Activated gamma-delta T cell treated with anti-CD3 and anti-CD28 coated beads, Interleukin-2, amount 50 U/mL, for 16 hours (primary cell): ENCODE measurements around the gene BCO2.
"Not testable (repeated sequence)": the region's sequence is repeated elsewhere in the genome, so short reads cannot be mapped to it uniquely, and the experiment has no call there.

Experiments used
- DNase-seq: peaks from one replicate; pipeline ENCODE4 v3.0.0-alpha.2; 2020; ENCODE audit warnings: low read depth

The BCO2 gene

DNA sequence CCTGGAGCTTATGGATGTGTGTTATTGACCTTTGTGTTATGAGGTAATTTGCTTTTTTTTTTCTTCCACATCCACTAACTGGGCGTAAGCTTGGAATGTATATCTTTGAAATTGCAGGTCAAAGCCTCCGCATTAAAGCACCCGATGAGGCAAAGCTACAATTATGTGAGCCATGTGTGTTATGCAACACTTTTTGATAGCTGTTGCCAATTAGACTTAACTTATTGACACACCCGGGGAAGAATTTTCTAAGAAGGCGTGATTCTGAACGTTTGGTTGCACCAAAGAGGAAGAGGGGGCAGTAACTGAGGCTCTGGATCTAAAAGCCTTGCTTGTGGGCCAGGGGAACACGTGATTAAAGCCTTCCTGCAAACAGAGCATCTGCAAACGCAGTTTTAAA is 8.8 kb upstream of the BCO2 start:
- no peak for DNase-seq

DNA sequence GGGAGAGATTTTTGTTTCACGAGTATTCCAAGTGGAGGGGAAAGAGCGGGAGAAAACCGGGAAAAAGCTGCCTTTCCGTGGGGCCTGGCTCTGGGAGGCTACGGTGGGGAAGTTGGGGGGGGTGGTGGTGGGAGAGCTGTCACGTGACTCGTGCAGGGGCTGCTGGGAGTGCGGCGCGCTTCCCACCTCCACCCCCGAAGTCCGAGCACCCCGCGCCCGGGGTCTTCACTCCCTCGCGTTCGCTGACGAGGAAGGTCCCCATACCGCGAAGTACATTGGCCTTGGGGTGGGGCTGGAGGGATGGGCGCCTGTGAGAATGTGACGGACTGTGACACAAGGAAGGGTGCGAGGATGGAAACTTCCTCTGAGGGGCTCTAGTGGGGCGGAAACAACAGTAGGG is 8.2 kb upstream of the BCO2 start, which contains the start of gene TEX12:
Gene TEX12, plus strand, starts transcription at position 228 of the 400 bp plus-strand sequence. CDS start 1,897 bp downstream, outside the sequence.
- no peak for DNase-seq

DNA sequence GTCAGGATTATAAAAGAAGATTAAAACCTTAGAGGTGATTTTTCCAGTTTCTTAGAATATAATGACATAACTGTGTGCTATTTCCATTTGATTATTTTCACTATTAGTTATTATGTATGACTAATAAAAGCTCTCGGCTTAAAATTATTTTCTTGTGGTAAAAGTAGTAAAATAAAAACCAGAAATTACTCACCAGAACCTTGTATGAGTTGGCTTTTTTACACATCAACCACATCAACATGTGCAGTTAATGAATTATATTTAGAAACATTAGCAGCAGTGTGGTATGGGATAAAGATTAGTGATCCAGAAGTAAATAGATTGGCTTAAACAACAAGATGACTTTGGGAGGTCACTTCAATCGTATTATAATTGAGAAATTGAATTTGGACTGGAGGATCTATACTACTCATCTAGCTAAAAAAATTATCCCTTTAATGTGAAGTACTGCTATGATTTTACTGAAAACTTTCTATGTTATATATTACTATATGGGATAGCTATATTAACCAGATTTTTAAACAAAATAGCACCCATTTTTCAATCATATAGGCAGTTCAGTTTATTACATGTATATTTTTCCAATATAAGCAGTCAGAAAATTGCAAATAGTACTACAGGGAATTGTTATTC is 2.8 kb upstream of the BCO2 start:
- DNase-seq = no peak

DNA sequence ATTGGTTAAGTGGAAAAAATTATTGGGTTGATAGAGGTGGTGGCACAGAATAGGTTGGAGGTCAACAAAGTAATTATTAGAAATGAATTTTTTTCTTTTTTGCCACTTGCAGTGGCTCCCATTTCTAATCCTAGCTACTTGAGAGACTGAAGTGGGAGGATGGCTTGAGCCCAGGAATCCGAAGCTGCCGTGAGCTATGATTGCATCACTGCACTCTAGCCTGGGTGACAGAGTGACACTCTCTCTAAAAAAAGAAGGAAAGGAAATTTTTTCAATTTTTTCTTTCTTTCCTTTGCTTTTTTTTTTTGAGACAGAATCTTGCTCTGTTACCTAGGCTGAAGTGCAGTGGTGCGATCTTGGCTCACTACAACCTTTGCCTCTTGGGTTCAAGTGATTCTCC is 2.2 kb upstream of the BCO2 start:
- no peak for DNase-seq

DNA sequence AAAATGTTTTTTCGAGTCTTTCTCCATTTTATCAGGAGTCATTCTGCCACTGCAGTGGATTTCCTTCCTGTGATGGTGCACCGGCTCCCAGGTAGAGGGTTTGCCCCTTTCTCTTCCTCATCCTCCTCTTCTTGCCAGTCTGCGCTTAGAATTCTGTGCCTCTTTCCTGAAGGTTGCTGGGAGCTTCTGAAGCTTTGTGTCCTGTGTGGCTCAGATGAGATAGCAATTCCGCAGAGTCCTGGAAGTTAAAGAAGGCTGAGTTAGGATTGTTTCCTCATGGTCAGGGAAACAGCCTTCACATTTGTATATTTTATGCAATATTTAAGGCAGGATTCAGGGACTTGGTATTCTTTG is 264 bp downstream of the BCO2 start:
- no peak for DNase-seq

DNA sequence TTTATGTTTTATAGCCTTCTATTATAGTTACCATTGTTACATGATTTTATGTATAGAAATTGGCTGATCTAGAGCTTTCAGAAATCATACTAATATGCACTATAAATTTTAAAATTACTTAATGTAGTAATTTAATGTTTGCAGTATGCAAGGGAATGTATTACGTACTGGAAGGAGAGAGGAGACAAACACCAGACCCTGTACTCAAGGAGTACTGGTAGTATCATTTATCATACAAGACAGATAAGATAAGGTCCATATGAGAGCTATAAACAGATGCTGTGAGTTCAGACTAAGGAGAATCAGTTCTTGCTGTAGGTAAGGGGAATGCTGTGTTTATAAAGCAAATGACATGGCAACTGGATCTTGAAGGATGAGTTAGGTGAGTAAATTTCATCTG is 765 bp downstream of the BCO2 start:
- no peak for DNase-seq

DNA sequence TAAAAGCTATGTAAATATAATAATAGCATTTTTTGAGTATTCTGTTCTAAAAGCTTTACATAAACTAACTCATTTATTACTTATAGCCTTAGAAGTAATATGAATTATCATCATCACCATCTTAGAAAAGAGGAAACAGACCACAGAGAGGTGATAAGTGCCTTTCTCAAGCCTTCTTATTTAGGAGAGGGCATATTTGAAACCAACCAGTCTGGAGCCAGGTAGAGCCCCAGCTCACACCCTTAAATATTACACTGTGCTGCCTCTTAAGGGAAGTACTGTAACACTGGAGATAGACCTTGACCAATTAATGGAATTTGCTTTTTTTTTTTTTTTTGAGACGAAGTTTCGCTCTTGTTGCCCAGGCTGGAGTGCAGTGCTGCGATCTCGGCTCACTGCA is 2.3 kb downstream of the BCO2 start:
- DNase-seq = no peak

DNA sequence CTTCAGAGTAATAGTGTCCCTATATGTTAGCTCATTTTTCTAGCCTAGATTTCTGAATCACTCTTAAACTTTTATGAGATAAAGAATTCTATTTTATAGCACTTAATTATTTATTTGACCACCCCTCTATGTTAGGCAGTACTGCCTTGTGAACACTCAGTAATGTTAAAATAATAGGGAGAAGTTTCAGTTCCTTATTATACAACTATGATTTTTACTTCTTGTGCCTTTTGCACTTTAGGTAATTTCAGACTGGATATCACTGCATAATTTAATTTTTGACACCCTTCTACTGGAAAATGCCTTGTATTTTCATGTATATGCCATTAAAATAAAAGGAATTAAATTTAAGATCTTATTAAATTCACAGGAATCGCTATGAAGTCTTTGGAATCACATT is 3.1 kb downstream of the BCO2 start:
- no peak for DNase-seq

DNA sequence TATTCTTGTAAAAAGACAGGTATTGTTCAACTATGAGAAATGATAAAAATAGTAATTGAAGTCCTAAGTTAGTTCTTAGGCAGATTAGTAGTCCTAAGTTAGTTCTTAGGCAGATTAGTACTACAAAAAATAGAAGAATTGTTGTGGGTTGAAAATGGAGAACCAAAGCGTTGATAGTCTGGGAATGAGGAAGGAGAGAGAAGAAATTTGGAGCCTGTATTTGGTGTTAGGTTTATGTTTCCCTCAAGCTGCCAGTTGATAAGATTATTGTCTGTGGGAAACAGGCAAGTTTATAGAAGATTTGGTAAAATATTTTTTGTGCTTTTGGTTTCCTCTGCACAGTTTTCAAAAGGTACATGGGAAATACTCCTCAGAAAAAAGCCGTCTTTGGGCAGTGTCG is 3.6 kb downstream of the BCO2 start:
- DNase-seq = no peak

DNA sequence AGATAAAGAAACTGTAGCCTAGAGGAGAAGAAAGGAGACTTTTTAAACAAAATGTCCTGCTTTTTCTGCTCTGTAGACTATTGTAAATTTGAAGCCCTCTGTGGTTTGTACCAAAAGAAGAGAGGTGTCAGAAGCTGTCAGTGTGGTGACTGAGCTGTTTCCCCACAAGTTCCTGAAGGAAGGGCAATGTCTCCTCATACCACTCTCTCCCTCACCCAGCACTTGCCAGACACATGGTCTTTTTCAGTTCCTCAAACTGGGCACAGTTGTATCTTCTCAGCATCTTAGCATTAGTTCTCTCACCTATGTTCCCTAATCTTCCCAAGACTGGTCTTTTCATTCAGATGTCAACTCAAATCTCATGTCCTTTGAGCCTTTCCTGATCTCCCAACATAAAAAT is 4.3 kb downstream of the BCO2 start:
- no peak for DNase-seq

DNA sequence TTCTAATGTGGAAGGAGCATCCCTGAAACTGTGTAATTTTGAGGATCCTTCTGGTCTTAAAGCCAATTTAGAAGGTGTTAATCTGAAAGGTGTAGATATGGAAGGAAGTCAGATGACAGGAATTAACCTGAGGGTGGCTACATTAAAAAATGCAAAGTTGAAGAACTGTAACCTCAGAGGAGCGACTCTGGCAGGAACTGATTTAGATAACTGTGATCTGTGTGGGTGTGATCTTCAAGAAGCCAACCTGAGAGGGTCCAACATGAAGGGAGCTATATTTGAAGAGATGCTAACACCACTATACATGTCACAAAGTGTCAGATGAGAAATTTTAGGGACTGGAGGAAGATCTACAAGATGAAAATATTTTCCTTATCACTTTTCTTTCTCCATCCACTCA is 7.6 kb downstream of the BCO2 start:
- DNase-seq = no peak

DNA sequence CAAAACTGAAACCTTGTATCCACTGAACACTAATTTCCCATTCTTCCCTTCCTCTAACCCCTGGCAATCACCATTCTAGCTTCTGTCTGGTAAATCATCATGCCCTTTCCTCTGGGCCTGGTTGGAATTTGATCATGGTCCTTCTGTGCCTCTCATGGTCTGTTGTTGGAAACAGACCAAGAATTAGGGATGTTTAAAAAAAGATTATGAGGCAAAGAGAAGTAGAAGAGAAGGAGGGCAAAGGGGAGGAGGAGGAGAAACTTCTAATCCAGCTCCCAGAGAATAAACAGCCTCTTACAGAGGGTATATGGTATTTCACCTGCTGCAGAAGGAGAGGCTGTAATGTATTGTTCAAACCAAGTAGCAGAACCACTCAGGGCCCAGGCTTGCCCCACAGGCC is 10.6 kb downstream of the BCO2 start:
- DNase-seq = no peak

DNA sequence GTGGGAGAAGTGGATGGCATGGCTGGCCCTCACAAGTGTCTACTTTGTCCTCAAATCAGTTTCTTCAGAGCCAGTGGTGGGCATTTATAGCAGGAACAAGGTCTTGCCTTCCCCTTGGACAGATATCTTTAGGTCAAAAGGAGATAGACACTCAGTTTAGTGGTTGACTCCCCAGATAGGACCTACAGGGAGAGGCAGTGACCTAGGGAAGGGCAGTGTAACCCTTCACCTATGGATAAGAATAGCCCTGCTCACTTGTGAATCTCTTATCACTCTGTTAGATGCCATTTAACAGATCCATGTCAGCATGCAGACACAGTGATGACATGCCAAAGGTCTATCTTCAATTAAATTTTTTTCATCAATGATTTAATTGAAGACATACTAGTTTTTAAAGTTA is 11.0 kb downstream of the BCO2 start:
- DNase-seq = no peak

DNA sequence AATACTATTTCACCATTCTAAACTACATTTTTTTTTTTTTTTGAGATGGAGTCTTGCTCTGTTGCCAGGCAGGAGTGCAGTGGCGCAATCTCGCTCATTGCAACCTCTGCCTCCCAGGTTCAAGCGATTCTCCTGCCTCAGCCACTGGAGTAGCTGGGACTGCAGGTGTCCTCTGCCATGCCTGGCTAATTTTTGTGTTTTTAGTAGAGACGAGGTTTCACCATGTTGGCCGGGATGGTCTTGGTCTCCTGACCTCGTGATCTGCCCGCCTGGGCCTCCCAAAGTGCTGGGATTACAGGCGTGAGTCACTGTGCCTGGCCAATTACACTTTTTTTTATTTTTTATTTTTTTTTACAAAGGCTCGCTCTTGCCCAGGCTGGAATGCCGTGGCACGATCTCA is 19.8 kb downstream of the BCO2 start:
- DNase-seq = not testable (repeated sequence)

DNA sequence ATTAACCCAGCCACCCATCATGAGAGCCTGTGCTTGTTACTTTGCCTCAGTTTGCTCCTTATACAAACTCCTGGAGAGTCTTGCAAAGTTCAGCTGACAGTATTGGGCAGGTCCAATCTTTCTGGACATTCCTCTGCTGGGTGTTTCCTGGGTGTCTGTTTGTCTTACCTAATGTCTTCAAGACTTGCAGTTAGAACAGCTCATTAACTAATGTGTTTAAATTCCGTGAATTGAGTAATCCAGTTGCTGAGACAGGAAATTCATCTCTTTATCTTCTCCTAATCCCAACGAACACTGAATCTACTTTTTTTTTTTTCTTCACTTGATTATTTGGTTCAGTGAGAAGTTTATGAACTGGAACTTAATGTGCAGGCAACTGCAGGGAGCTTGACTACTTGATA is 20.6 kb downstream of the BCO2 start:
- DNase-seq = no peak

DNA sequence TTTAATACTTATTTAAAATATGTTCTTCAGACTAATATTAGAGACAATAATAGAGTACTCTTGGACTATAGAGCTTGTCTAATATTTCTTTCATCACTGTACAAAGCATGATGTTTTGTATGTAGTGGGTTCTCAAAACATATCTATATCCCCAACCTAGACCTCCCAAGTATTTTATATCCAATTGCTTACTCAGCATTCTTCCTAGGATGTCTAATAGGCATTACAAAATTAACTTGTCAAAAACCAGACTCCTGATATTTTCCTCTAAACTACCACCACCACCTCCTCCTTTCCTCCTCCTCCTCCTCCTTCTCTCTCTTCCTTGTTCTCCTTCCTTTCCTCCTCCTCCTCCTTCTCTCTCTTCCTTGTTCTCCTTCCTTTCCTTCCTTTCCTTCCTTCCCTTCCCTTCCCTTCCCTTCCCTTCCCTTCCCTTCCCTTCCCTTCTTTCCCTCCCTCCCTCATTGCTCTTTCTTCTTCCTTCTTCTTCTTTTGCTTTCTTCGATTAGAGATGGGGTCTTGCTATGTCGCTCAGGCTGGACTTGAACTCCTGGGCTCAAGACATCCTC is 21.3 kb downstream of the BCO2 start:
- DNase-seq = no peak

DNA sequence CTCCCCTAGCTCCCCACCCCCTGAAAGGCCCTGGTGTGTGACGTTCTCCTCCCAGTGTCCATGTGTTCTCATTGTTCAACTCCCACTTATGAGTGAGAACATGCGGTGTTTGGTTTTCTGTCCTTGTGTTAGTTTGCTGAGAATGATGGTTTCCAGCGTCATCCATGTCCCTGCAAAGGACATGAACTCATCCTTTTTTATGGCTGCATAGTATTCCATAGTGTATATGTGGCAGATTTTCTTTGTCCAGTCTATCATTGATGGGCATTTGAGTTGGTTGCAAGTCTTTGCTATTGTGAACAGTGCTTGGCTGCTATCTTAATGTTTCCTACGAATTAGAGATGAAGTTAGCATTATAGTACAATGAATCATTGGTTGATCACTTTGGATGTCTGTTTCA is 23.8 kb downstream of the BCO2 start:
- not testable (repeated sequence) for DNase-seq

DNA sequence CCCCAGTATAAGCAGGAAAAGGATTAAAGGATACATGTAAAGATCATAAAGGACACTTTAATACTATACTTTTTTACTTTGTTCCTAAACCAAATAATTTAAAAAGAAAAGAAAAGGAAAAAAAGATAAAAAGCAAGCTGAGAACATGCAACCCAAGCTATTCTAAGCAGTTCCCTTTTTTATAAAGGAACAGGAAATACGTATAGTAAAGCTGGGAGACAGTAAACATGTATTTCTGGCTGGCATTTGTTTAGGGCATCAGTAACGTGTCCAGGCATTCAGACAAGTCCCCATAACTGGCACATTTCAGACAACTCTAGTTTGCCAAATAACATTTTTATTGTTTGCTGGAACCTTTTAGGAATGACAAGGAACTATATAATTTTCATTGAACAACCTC is 24.9 kb downstream of the BCO2 start:
- no peak for DNase-seq

DNA sequence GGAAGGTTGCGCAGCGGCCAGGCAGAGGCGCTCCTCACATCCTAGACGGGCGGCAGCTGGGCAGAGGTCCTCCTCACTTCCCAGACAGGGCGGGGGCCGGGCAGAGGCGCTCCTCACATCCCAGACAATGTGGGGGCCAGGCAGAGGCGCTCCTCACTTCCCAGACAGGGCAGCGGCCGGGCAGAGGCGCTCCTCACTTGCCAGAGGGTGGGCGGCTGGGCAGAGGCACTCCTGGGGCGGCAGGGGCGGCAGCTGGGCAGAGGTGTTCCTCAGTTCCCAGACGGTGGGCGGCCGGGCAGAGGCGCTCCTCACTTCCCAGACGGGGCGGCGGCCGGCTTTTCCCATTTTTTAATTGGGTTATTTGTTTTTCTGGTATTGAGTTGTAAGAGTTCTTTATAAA is 30.8 kb downstream of the BCO2 start:
- DNase-seq = no peak

DNA sequence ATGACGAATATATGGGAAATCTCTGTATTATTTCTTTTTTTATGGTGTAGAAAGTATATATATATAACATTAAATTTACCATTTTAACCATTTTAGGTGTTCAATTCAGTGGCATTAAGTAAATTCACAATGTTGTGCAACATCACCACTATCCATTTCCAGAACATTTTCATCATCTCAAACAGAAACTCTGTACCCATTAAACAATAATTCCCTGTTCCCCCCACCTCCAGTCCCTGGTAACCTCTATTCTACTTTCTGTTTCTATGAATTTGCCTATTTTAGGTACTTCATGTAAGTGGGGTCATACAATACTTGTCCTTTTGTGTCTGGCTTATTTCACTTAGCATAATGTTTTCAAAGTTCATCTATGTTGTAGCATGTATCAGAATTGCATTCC is 35.6 kb downstream of the BCO2 start:
- DNase-seq = no peak

DNA sequence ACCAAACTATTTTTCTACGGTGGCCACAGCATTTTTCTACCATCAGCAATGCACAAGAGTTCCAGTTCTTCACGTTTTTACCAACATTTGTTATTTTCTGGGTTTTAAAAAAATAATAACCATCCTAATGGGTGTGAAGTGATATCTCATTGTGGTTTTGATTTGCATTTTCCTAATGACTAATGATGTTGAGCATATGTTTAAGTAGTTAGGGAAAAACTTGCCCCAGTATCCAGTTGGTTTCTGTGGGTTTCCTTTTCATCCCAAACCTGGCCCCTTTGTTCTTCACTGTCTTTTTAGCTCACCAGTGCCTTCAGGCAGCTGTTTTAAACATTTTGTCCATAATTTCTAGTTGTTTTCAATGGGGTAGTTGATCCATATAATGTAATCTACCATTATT is 36.2 kb downstream of the BCO2 start:
- DNase-seq = no peak

DNA sequence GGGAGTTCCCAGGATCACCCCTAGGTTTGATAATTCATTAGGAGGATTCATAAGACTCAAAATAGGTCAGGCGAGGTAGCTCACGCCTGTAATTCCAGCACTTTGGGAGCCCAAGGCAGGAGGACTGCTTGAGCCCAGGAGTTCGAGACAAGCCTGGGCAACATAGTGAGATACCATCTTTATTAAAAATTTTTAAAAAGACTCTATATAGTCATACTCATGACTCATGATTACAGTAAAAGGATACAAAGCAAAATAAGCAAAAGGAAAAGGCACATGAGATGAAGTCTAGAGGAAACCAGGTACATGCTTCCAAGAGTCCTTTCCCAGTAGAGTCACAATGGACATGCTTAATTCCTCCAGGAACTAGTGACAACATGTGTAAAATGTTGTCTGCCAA is 37.0 kb downstream of the BCO2 start:
- DNase-seq = no peak

DNA sequence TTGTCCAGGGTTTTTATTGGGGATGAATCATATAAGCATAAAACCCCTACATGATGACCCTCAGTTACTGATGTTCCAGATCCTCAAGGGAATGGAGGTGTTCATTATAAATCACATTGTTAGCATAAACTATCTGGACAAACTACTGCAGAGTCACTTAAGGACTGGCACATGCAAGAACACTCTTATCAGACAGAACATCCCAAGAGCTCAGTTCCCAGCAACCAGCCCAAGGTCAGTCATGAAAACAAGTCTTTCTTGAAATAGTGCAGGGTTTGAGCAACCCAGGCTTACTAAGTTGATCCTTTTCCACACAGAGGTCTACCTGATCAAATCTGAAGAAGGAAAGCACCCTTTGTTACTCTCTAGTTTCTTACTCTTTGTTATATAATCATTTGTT is 37.4 kb downstream of the BCO2 start:
- DNase-seq = no peak

DNA sequence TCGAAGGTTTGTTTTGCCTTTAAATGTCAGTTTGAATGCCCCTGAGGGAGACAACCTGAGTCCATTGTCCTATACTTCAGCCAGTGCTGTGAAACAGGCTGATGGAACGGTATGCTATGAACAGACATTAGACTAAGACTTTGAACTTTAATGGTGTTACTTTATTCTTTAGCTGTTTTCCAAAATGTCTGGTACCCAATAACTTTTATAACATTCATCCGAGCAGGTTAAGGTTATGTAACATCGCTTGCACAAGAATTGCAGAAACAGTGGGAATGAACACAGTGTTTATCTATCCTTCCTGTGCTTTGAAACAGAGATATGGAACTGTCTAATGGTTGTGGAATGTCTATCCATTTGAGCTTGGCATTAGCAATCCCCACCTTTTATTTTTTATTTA is 38.4 kb downstream of the BCO2 start:
- DNase-seq = no peak

DNA sequence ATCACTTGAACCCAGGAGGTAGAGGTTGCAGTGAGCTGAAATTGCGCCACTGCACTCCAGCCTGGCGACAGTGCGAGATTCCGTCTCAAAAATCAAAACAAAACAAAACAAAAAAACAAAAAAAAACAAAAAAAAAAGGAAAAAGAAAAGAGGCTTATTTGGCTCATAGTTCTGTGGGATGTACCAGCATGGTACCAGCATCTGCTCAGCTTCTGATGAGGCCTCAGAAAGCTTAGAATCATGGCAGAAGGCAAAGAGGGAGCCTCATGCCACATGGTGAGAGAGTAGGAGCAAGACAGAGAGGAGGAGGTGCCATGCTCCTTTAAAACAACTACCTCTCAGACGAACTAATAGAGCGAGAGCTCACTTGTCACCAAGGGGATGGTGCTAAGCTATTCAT is 40.3 kb downstream of the BCO2 start:
- DNase-seq = no peak
